Measurements from ENCODE around the gene MXRA7.
"Not testable (repeated sequence)": the region's sequence is repeated elsewhere in the genome, so short reads cannot be mapped to it uniquely, and the experiment has no call there.

The MXRA7 gene

DNA sequence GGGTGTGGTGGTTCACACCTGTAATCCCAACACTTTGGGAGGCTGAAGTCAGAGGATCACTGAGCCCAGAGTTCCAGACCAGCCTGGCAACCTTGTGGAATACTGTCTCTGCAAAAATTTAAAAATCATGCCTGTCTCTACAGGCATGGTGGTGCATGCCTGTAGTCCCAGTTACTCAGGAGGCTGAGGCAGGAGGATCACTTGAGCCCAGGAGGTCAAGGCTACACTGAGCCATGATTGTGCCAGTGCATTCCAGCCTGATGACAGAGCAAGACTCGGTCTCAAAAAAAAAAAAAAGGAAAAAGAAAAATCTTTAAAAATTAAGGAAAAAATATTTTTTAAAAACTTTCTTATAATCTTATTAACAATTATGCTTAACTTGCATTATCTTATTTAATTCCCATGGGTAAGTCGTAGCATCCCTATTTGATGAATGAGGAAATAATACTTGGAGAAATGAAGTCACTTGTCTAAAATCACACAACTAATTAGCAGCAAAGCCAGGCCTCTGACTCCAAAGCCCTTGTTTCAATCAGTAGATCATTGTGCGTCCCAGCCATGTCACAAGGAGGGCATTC lies 40.7 kb upstream of the MXRA7 start:
- no peaks in the 10 kb centered on the region for H4K20me1 ChIP-seq (ENCODE audit: insufficient read depth, low read length, poor library complexity, severe bottlenecking)
- no peak overlapping the region for H3K4me3 ChIP-seq (ENCODE audit: low read length, poor library complexity, severe bottlenecking)
- H3K9me3 ChIP-seq (ENCODE audit: insufficient read depth, low read depth, low read length) = no peaks in the 10 kb centered on the region
- no peak overlapping the region for H3K4me2 ChIP-seq (ENCODE audit: low read depth, low read length, poor library complexity, severe bottlenecking)
- TF ChIP-seq, protein P1, sequence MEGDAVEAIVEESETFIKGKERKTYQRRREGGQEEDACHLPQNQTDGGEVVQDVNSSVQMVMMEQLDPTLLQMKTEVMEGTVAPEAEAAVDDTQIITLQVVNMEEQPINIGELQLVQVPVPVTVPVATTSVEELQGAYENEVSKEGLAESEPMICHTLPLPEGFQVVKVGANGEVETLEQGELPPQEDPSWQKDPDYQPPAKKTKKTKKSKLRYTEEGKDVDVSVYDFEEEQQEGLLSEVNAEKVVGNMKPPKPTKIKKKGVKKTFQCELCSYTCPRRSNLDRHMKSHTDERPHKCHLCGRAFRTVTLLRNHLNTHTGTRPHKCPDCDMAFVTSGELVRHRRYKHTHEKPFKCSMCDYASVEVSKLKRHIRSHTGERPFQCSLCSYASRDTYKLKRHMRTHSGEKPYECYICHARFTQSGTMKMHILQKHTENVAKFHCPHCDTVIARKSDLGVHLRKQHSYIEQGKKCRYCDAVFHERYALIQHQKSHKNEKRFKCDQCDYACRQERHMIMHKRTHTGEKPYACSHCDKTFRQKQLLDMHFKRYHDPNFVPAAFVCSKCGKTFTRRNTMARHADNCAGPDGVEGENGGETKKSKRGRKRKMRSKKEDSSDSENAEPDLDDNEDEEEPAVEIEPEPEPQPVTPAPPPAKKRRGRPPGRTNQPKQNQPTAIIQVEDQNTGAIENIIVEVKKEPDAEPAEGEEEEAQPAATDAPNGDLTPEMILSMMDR (conservative IDR thresholded peaks at IDR 0.05; ENCODE audit: low read length) = no peak
- no peak for TF ChIP-seq EZH2phosphoT487 (IDR thresholded peaks at IDR 0.05; ENCODE audit: borderline replicate concordance)
- H3K9ac ChIP-seq (ENCODE audit: low read depth, low read length, poor library complexity, severe bottlenecking) = no peak overlapping the region
- H3K9me2 ChIP-seq (replicated peaks; ENCODE audit: low read depth, low read length) = no peaks in the 10 kb centered on the region
- no peaks in the 10 kb centered on the region for H3F3A ChIP-seq (ENCODE audit: low read depth)
- H3K79me2 ChIP-seq (ENCODE audit: insufficient read depth, low read length) = no peaks in the 10 kb centered on the region
- no peaks in the 10 kb centered on the region for H3K27me3 ChIP-seq (ENCODE audit: insufficient read depth, low read length, poor library complexity, severe bottlenecking)
- H2AFZ ChIP-seq (ENCODE audit: low read length) = no peak overlapping the region
- H3K4me1 ChIP-seq (ENCODE audit: insufficient read depth, low read length, poor library complexity, severe bottlenecking) = no peaks in the 10 kb centered on the region
- H3K36me3 ChIP-seq (ENCODE audit: insufficient read depth, low read length) = peaks cover 1% of the 10 kb centered on the region; the same call in 1 of the 2 replicates

DNA sequence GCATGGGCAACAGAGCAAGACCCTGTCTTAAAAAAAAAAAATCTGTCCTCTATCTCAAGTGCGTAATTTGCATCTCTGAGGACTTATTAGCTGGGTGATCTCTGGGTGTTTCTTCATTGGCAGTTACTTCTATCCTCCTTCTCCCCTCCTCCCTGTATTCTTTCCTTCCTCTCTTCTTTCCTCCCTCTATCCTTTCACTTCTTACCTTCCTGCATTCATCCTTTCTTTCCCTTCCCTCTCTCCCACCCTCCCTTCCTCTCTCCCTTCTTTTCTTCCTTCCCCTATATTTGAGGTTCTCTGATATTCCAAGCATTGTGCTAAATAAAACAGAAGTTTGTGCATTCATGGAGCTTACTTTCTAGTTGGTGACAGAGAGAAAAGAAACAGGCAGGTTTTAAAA lies 37.9 kb upstream of the MXRA7 start:
- H3K36me3 ChIP-seq (ENCODE audit: insufficient read depth, low read length) = peaks cover 23% of the 10 kb centered on the region; the same call in 1 of the 2 replicates
- no peak for TF ChIP-seq EZH2phosphoT487 (IDR thresholded peaks at IDR 0.05; ENCODE audit: borderline replicate concordance)
- TF ChIP-seq, protein P1 (conservative IDR thresholded peaks at IDR 0.05; ENCODE audit: low read length) = no peak
- no peaks in the 10 kb centered on the region for H3K79me2 ChIP-seq (ENCODE audit: insufficient read depth, low read length)
- no peaks in the 10 kb centered on the region for H3K9me3 ChIP-seq (ENCODE audit: insufficient read depth, low read depth, low read length)
- no peak overlapping the region for H3K4me2 ChIP-seq (ENCODE audit: low read depth, low read length, poor library complexity, severe bottlenecking)
- no peaks in the 10 kb centered on the region for H4K20me1 ChIP-seq (ENCODE audit: insufficient read depth, low read length, poor library complexity, severe bottlenecking)
- H3K27me3 ChIP-seq (ENCODE audit: insufficient read depth, low read length, poor library complexity, severe bottlenecking) = no peaks in the 10 kb centered on the region
- no peaks in the 10 kb centered on the region for H3K9me2 ChIP-seq (replicated peaks; ENCODE audit: low read depth, low read length)
- H3K4me3 ChIP-seq (ENCODE audit: low read length, poor library complexity, severe bottlenecking) = no peak overlapping the region
- no peak overlapping the region for H3K9ac ChIP-seq (ENCODE audit: low read depth, low read length, poor library complexity, severe bottlenecking)
- H3K4me1 ChIP-seq (ENCODE audit: insufficient read depth, low read length, poor library complexity, severe bottlenecking) = no peaks in the 10 kb centered on the region
- H3F3A ChIP-seq (ENCODE audit: low read depth) = no peaks in the 10 kb centered on the region
- no peak overlapping the region for H2AFZ ChIP-seq (ENCODE audit: low read length)

DNA sequence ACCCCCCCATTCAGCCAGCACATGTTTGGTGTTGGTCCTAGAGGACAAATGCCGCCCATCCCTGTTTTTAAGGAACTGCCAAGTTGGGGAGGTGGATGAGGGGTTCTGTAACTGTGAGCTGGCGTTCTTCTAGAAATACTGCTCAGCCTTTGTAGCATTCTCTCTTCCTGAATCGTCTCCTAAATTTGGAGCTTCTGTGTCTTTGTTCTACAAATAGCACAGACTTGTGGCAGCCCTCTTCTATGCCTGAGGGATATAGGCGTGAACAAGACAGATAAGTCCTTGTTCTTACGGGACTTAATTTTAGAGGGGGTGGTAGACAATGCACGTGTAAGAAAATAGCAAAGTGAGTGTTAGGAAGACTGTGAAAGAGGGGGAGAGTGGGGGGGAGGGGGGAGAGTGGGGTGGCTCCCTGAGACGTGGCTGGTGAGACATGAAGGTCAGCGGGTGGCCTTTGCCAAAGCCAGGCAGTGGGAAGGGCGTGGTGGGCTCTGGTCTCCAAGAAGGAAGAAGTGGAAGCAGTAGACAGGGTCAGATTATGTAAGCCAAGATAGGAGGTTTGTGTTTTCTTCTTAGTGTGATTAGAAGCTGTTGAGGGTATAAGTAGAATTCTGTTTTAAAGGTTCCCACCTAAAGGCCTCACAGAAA lies 37.1 kb upstream of the MXRA7 start:
- TF ChIP-seq, protein P1 (conservative IDR thresholded peaks at IDR 0.05; ENCODE audit: low read length) = no peak
- TF ChIP-seq EZH2phosphoT487 (IDR thresholded peaks at IDR 0.05; ENCODE audit: borderline replicate concordance) = no peak
- no peak overlapping the region for H3K9ac ChIP-seq (ENCODE audit: low read depth, low read length, poor library complexity, severe bottlenecking)
- no peak overlapping the region for H2AFZ ChIP-seq (ENCODE audit: low read length)
- H3K4me3 ChIP-seq (ENCODE audit: low read length, poor library complexity, severe bottlenecking) = no peak overlapping the region
- no peaks in the 10 kb centered on the region for H3K79me2 ChIP-seq (ENCODE audit: insufficient read depth, low read length)
- H3K9me3 ChIP-seq (ENCODE audit: insufficient read depth, low read depth, low read length) = no peaks in the 10 kb centered on the region
- H3K27me3 ChIP-seq (ENCODE audit: insufficient read depth, low read length, poor library complexity, severe bottlenecking) = no peaks in the 10 kb centered on the region
- H3F3A ChIP-seq (ENCODE audit: low read depth) = no peaks in the 10 kb centered on the region
- H4K20me1 ChIP-seq (ENCODE audit: insufficient read depth, low read length, poor library complexity, severe bottlenecking) = no peaks in the 10 kb centered on the region
- H3K36me3 ChIP-seq (ENCODE audit: insufficient read depth, low read length) = peaks cover 24% of the 10 kb centered on the region; the same call in 1 of the 2 replicates
- no peaks in the 10 kb centered on the region for H3K9me2 ChIP-seq (replicated peaks; ENCODE audit: low read depth, low read length)
- no peak overlapping the region for H3K4me2 ChIP-seq (ENCODE audit: low read depth, low read length, poor library complexity, severe bottlenecking)
- no peaks in the 10 kb centered on the region for H3K4me1 ChIP-seq (ENCODE audit: insufficient read depth, low read length, poor library complexity, severe bottlenecking)

DNA sequence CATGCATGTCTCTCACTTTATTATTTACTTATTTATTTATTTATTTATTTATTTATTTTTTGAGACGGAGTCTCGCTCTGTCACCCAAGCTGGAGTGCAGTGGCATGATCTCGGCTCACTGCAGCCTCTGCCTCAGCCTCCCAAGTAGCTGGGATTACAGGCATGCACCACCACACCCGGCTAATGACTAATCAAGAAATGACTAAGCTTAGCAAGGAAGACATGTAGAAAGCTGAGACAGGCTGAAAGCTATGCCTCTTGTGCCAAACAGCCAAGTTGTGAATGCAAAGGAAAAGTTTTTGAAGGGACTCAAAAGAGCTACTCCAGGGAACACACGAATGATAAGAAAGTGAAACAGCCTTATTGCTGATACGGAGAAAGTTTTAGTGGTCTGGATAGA lies 35.0 kb upstream of the MXRA7 start:
- not testable (repeated sequence) for H3K79me2 ChIP-seq (ENCODE audit: insufficient read depth, low read length); H2AFZ ChIP-seq (ENCODE audit: low read length)

More for the DNA sequence above, 35.0 kb upstream of the MXRA7 start:
- not testable (repeated sequence) for H3K4me3 ChIP-seq (ENCODE audit: low read length, poor library complexity, severe bottlenecking); H3K9me2 ChIP-seq (replicated peaks; ENCODE audit: low read depth, low read length); H3K9ac ChIP-seq (ENCODE audit: low read depth, low read length, poor library complexity, severe bottlenecking); H3K4me1 ChIP-seq (ENCODE audit: insufficient read depth, low read length, poor library complexity, severe bottlenecking); H3K4me2 ChIP-seq (ENCODE audit: low read depth, low read length, poor library complexity, severe bottlenecking); H3K9me3 ChIP-seq (ENCODE audit: insufficient read depth, low read depth, low read length); H3K27me3 ChIP-seq (ENCODE audit: insufficient read depth, low read length, poor library complexity, severe bottlenecking); H3F3A ChIP-seq (ENCODE audit: low read depth); H4K20me1 ChIP-seq (ENCODE audit: insufficient read depth, low read length, poor library complexity, severe bottlenecking)
- H3K36me3 ChIP-seq (ENCODE audit: insufficient read depth, low read length) = peaks cover 26% of the 10 kb centered on the region; the same call in 1 of the 2 replicates
